T-helper 1 cell treated with Interleukin-12 subunit alpha and Interleukin-12 subunit beta and Interleukin-4 antibody, amounts not matched to agents 30 μg/mL and 1 μg/mL, for 36 hours (primary cell): ENCODE measurements around the gene L3MBTL4.
A peak's percentile ranks its signal among the peaks of the same experiment; 100 is the strongest.

Experiments used
- H3K27ac Mint-ChIP-seq: one replicate; pipeline ENCODE4 v1.8.0; 2021; ENCODE audit warnings: mild to moderate bottlenecking, mixed read lengths
- H3K27me3 Mint-ChIP-seq: one replicate; pipeline ENCODE4 v1.8.0; 2021; ENCODE audit warnings: low read depth, mixed read lengths
- H3K36me3 Mint-ChIP-seq: one replicate; pipeline ENCODE4 v1.8.0; 2021; ENCODE audit warnings: low read depth, mixed read lengths
- H3K4me1 Mint-ChIP-seq: one replicate; pipeline ENCODE4 v1.8.0; 2021; ENCODE audit warnings: low read depth, mixed read lengths
- H3K4me3 Mint-ChIP-seq: one replicate; pipeline ENCODE4 v1.8.0; 2021; ENCODE audit warnings: mild to moderate bottlenecking, moderate library complexity, mixed read lengths
- H3K9me3 Mint-ChIP-seq: one replicate; pipeline ENCODE4 v1.8.0; 2021; ENCODE audit warnings: mixed read lengths

Gene L3MBTL4

GRCh38 chr18:5986257-5986931 is 428.3 kb downstream of the L3MBTL4 start:
- H3K4me1 Mint-ChIP-seq: no peaks in the 10 kb centered on the region
- H3K36me3 Mint-ChIP-seq: no peaks in the 10 kb centered on the region
- no peak overlapping the region for H3K27ac Mint-ChIP-seq
- no peak overlapping the region for H3K4me3 Mint-ChIP-seq
- peaks cover 5% of the 10 kb centered on the region for H3K27me3 Mint-ChIP-seq
- H3K9me3 Mint-ChIP-seq: no peaks in the 10 kb centered on the region

- Mint-ChIP-seq H3K4me3 (no peak overlapping the region), H3K27me3 (peaks cover 5% of the 10 kb centered on the region), H3K4me1 (peaks cover 3% of the 10 kb centered on the region), H3K27ac (no peak overlapping the region), H3K9me3 (no peaks in the 10 kb centered on the region), H3K36me3 (no peaks in the 10 kb centered on the region)
Observed at GRCh38 chr18:5984245-5984644, 430.5 kb downstream of the L3MBTL4 start.

- Mint-ChIP-seq H3K4me1 (peaks cover 3% of the 10 kb centered on the region), H3K27ac (no peak overlapping the region), H3K4me3 (no peak overlapping the region), H3K36me3 (no peaks in the 10 kb centered on the region), H3K9me3 (no peaks in the 10 kb centered on the region), H3K27me3 (peaks cover 5% of the 10 kb centered on the region)
Observed at GRCh38 chr18:5983488-5983887, 431.2 kb downstream of the L3MBTL4 start.

GRCh38 chr18:5982332-5982731 is 432.4 kb downstream of the L3MBTL4 start:
- H3K4me1 Mint-ChIP-seq: peaks cover 3% of the 10 kb centered on the region
- no peaks in the 10 kb centered on the region for H3K36me3 Mint-ChIP-seq

GRCh38 chr18:5980721-5981120 is 434.0 kb downstream of the L3MBTL4 start:
- no peaks in the 10 kb centered on the region for H3K36me3 Mint-ChIP-seq

More at GRCh38 chr18:5982332-5982731, 432.4 kb downstream of the L3MBTL4 start:
- H3K4me3 Mint-ChIP-seq: no peak overlapping the region
- peaks cover 1% of the 10 kb centered on the region for H3K27me3 Mint-ChIP-seq
- no peaks in the 10 kb centered on the region for H3K9me3 Mint-ChIP-seq
- H3K27ac Mint-ChIP-seq: no peak overlapping the region

GRCh38 chr18:5979971-5980457 is 434.7 kb downstream of the L3MBTL4 start:
- Mint-ChIP-seq H3K4me1 (peaks cover 7% of the 10 kb centered on the region), H3K9me3 (no peaks in the 10 kb centered on the region), H3K4me3 (no peak overlapping the region), H3K27ac (no peak overlapping the region), H3K27me3 (no peaks in the 10 kb centered on the region), H3K36me3 (no peaks in the 10 kb centered on the region)

More at GRCh38 chr18:5980721-5981120, 434.0 kb downstream of the L3MBTL4 start:
- H3K27ac Mint-ChIP-seq: peak overlapping the region; percentile 39
- H3K4me1 Mint-ChIP-seq: peaks cover 3% of the 10 kb centered on the region
- H3K9me3 Mint-ChIP-seq: no peaks in the 10 kb centered on the region
- H3K4me3 Mint-ChIP-seq: no peak overlapping the region
- H3K27me3 Mint-ChIP-seq: no peaks in the 10 kb centered on the region

GRCh38 chr18:5979176-5979888 is 435.4 kb downstream of the L3MBTL4 start:
- Mint-ChIP-seq H3K36me3 (no peaks in the 10 kb centered on the region), H3K4me1 (peaks cover 8% of the 10 kb centered on the region), H3K9me3 (no peaks in the 10 kb centered on the region), H3K4me3 (no peak overlapping the region), H3K27ac (no peak overlapping the region), H3K27me3 (no peaks in the 10 kb centered on the region)

- Mint-ChIP-seq H3K4me1 (peaks cover 8% of the 10 kb centered on the region), H3K27ac (no peak overlapping the region), H3K27me3 (no peaks in the 10 kb centered on the region), H3K9me3 (no peaks in the 10 kb centered on the region), H3K36me3 (no peaks in the 10 kb centered on the region), H3K4me3 (no peak overlapping the region)
Observed at GRCh38 chr18:5977022-5977421, 437.7 kb downstream of the L3MBTL4 start.

GRCh38 chr18:5975111-5976002 is 439.4 kb downstream of the L3MBTL4 start:
- Mint-ChIP-seq H3K27ac (no peak overlapping the region), H3K4me3 (no peak overlapping the region), H3K27me3 (no peaks in the 10 kb centered on the region), H3K9me3 (no peaks in the 10 kb centered on the region), H3K36me3 (no peaks in the 10 kb centered on the region), H3K4me1 (peaks cover 8% of the 10 kb centered on the region)

- Mint-ChIP-seq H3K36me3 (no peaks in the 10 kb centered on the region), H3K9me3 (no peaks in the 10 kb centered on the region), H3K27me3 (no peaks in the 10 kb centered on the region), H3K4me3 (no peak overlapping the region), H3K4me1 (peaks cover 7% of the 10 kb centered on the region), H3K27ac (no peak overlapping the region)
Observed at GRCh38 chr18:5974696-5975095, 440.0 kb downstream of the L3MBTL4 start.

- Mint-ChIP-seq H3K36me3 (no peaks in the 10 kb centered on the region), H3K9me3 (no peaks in the 10 kb centered on the region), H3K4me1 (peaks cover 7% of the 10 kb centered on the region), H3K27me3 (no peaks in the 10 kb centered on the region), H3K4me3 (no peak overlapping the region), H3K27ac (no peak overlapping the region)
Observed at GRCh38 chr18:5973099-5973498, 441.6 kb downstream of the L3MBTL4 start.

GRCh38 chr18:5972298-5972697 is 442.4 kb downstream of the L3MBTL4 start:
- Mint-ChIP-seq H3K27me3 (no peaks in the 10 kb centered on the region), H3K4me3 (no peak overlapping the region)

GRCh38 chr18:5969989-5970403 is 444.7 kb downstream of the L3MBTL4 start:
- Mint-ChIP-seq H3K27me3 (no peaks in the 10 kb centered on the region), H3K4me3 (no peak overlapping the region), H3K4me1 (peaks cover 3% of the 10 kb centered on the region), H3K9me3 (no peaks in the 10 kb centered on the region), H3K27ac (no peak overlapping the region), H3K36me3 (no peaks in the 10 kb centered on the region)

More at GRCh38 chr18:5972298-5972697, 442.4 kb downstream of the L3MBTL4 start:
- peaks cover 7% of the 10 kb centered on the region for H3K4me1 Mint-ChIP-seq
- H3K36me3 Mint-ChIP-seq: no peaks in the 10 kb centered on the region
- H3K9me3 Mint-ChIP-seq: no peaks in the 10 kb centered on the region
- no peak overlapping the region for H3K27ac Mint-ChIP-seq

- H3K27me3 Mint-ChIP-seq: no peaks in the 10 kb centered on the region
- no peaks in the 10 kb centered on the region for H3K9me3 Mint-ChIP-seq
- no peak overlapping the region for H3K4me3 Mint-ChIP-seq
- H3K27ac Mint-ChIP-seq: no peak overlapping the region
- no peaks in the 10 kb centered on the region for H3K36me3 Mint-ChIP-seq
- H3K4me1 Mint-ChIP-seq: peaks cover 2% of the 10 kb centered on the region
Observed at GRCh38 chr18:5969355-5969988, 445.2 kb downstream of the L3MBTL4 start.
